KBM-7 (cell line): ENCODE results near the gene EMILIN3.

Source experiments
- DNase-seq: peaks from one replicate; pipeline ENCODE4 v3.0.0-alpha.2; 2015
- in situ Hi-C: fragments of 300-500 bp; cut with MboI; formaldehyde crosslinking; loops from 2 replicates; pipeline ENCODE4 v1.14.3; 2020; ENCODE audit warnings: low sequenced_read_pairs, low pct_unique_long_range_greater_than_20kb, mixed read lengths

The EMILIN3 gene

GRCh38 chr20:41366546-41367392, at the start of gene EMILIN3:
EMILIN3 (minus strand) TSS chr20:41366818; CDS start chr20:41366634, 184 bp downstream.
- no peak for DNase-seq
- in situ Hi-C loops, result no loop called here

- DNase-seq, result no peak
- in situ Hi-C loops, result no loop called here
Observed at GRCh38 chr20:41415191-41415590, 48.6 kb upstream of the EMILIN3 start.

- no peak for DNase-seq
- in situ Hi-C loops, result no loop called here
Observed at GRCh38 chr20:41413169-41413568, 46.6 kb upstream of the EMILIN3 start.

- no peak for DNase-seq
Observed at GRCh38 chr20:41412324-41413120, 45.9 kb upstream of the EMILIN3 start.

GRCh38 chr20:41411391-41411847, 44.8 kb upstream of the EMILIN3 start:
- peak; percentile 34 for DNase-seq
- in situ Hi-C loops, result no loop called here

More at GRCh38 chr20:41412324-41413120, 45.9 kb upstream of the EMILIN3 start:
- in situ Hi-C loops, result no loop called here

- peak; percentile 71 for DNase-seq
- in situ Hi-C loops, result no loop called here
Observed at GRCh38 chr20:41408986-41409385, 42.4 kb upstream of the EMILIN3 start.

GRCh38 chr20:41408156-41408794, 41.7 kb upstream of the EMILIN3 start:
- peak; percentile 74 for DNase-seq
- in situ Hi-C loops, result no loop called here

- DNase-seq, result no peak
Observed at GRCh38 chr20:41407607-41408006, 41.0 kb upstream of the EMILIN3 start.

GRCh38 chr20:41406896-41407444, 40.4 kb upstream of the EMILIN3 start:
- in situ Hi-C loops, result no loop called here

More at GRCh38 chr20:41407607-41408006, 41.0 kb upstream of the EMILIN3 start:
- in situ Hi-C loops, result no loop called here

GRCh38 chr20:41406353-41406752, 39.7 kb upstream of the EMILIN3 start:
- in situ Hi-C loops, result no loop called here
- DNase-seq, result no peak

More at GRCh38 chr20:41406896-41407444, 40.4 kb upstream of the EMILIN3 start:
- no peak for DNase-seq

- DNase-seq, result no peak
- in situ Hi-C loops, result no loop called here
Observed at GRCh38 chr20:41405436-41405835, 38.8 kb upstream of the EMILIN3 start.

GRCh38 chr20:41403604-41404003, 37.0 kb upstream of the EMILIN3 start:
- DNase-seq, result no peak
- in situ Hi-C loops, result no loop called here

- no peak for DNase-seq
- in situ Hi-C loops, result no loop called here
Observed at GRCh38 chr20:41398408-41398807, 31.8 kb upstream of the EMILIN3 start.

- no peak for DNase-seq
- in situ Hi-C loops, result no loop called here
Observed at GRCh38 chr20:41395667-41396664, 29.3 kb upstream of the EMILIN3 start.

GRCh38 chr20:41394931-41395666, 28.5 kb upstream of the EMILIN3 start:
- no peak for DNase-seq
- in situ Hi-C loops, result no loop called here

GRCh38 chr20:41394081-41394480, 27.5 kb upstream of the EMILIN3 start:
- in situ Hi-C loops, result no loop called here
- no peak for DNase-seq

- DNase-seq, result no peak
- in situ Hi-C loops, result no loop called here
Observed at GRCh38 chr20:41393705-41394066, 27.1 kb upstream of the EMILIN3 start.
